ENCODE results near the gene SPATA9. TPM values are rescaled to one million over a fixed set of nuclear protein-coding genes. Genes with fewer than 3 reads are reported as not detected.
"Not testable (repeated sequence)": the region's sequence is repeated elsewhere in the genome, so short reads cannot be mapped to it uniquely, and the experiment has no call there.

The SPATA9 gene
- total and polyA plus RNA-seq, 2 of the 8 experiments (the other 6 are each of a cell fraction or from before 2014, with no cell fraction given) = not detected

GRCh38 chr5:95707534-95708188, 24.9 kb upstream of the SPATA9 start:
- H3K18ac ChIP-seq (ENCODE audit: extremely low read depth, low read length); H3K4ac ChIP-seq (replicated peaks; ENCODE audit: insufficient read length, low read depth, low read length); CTCF ChIA-PET (ENCODE audit: partially characterized antibody); H3K56ac ChIP-seq (replicated peaks; ENCODE audit: insufficient read length, low read depth, low read length); H3K23me2 ChIP-seq (ENCODE audit: low read depth, low read length); H4K20me1 ChIP-seq (replicated peaks in 1 of 2; ENCODE audit: control insufficient read depth in 1 of 2, insufficient read depth in 2 of 2, low read length in 2 of 2); POLR2A ChIA-PET (ENCODE audit: partially characterized antibody); H3K9ac ChIP-seq (replicated peaks in 1 of 4; ENCODE audit: extremely low read depth in 1 of 4, low read depth in 3 of 4, low read length in 3 of 4); H2BK120ac ChIP-seq (replicated peaks; ENCODE audit: low read depth, low read length); H3K14ac ChIP-seq (ENCODE audit: insufficient read length); H3K79me1 ChIP-seq (ENCODE audit: low read depth, low read length); H4K8ac ChIP-seq (ENCODE audit: extremely low read depth, insufficient read depth, low read length); H2BK12ac ChIP-seq (ENCODE audit: low read depth, low read length); H2AK5ac ChIP-seq (ENCODE audit: low read depth, low read length); H3K9me3 ChIP-seq (ENCODE audit: insufficient read depth in 2 of 2, low read depth in 1 of 2, low read length in 1 of 2); H3K27ac ChIP-seq (ENCODE audit: low read depth, low read length); H3K4me3 ChIP-seq (ENCODE audit: extremely low read depth in 1 of 4, insufficient read depth in 2 of 4, low read depth in 3 of 4, low read length in 4 of 4); H2BK15ac ChIP-seq (ENCODE audit: low read length); DNase-seq (ENCODE audit: low read depth in 1 of 2, low spot score in 2 of 2); H2AFZ ChIP-seq (ENCODE audit: low read length); H3K4me2 ChIP-seq (ENCODE audit: insufficient read depth in 1 of 2, low read depth in 2 of 2, low read length in 2 of 2); H3K4me1 ChIP-seq (replicated peaks in 1 of 4; ENCODE audit: control insufficient read depth in 3 of 4, insufficient read depth in 4 of 4, low read length in 3 of 4); H3K79me2 ChIP-seq (ENCODE audit: control insufficient read depth in 1 of 2, insufficient read depth in 2 of 2, low read length in 2 of 2); FAIRE-seq; H2BK20ac ChIP-seq (ENCODE audit: low read length); H2BK5ac ChIP-seq (ENCODE audit: low read depth, low read length); H3K23ac ChIP-seq (ENCODE audit: insufficient read length); H4K91ac ChIP-seq (replicated peaks; ENCODE audit: insufficient read length, low read length); H3K36me3 ChIP-seq (ENCODE audit: control insufficient read depth in 2 of 4, insufficient read depth in 4 of 4, low read length in 3 of 4); H4K5ac ChIP-seq (ENCODE audit: insufficient read length, low read depth, low read length): not testable (repeated sequence)
- H3K27me3 ChIP-seq (replicated peaks in 1 of 4; ENCODE audit: control insufficient read depth in 3 of 4, extremely low read depth in 1 of 4, insufficient read depth in 3 of 4, low read length in 3 of 4) = peaks cover 0 to 11% (median 9%) of the 10 kb centered on the region in 4 experiments; a peak in 6 of 7 replicates
- WGBS, 2 experiments (ENCODE audit: extremely low coverage in 1 of 2, insufficient coverage in 1 of 2, insufficient read length in 1 of 2, insufficient replicate concordance in 2 of 2, low coverage in 1 of 2, low lambda C conversion rate in 2 of 2, missing lambda C conversion rate in 1 of 2) = 85% methylated on average over 8 of the region's 8 CpGs; no CpG with 5 or more reads in 1 of the 2 experiments
